GM21576 (cell line): ENCODE data around the gene SIX1.

Experiments used
- ATAC-seq: cut with Tn5 transposase; IDR thresholded peaks from one replicate; pipeline ENCODE4 v1.9.1; 2021; ENCODE audit warnings: mild to moderate bottlenecking, moderate library complexity; ENCODE audit not compliant: unreplicated experiment

Gene SIX1

GRCh38 chr14:60643141-60643462 is 6.2 kb downstream of the SIX1 start:
- no peak for ATAC-seq

- no peak for ATAC-seq
Measured at GRCh38 chr14:60642270-60643140, 6.8 kb downstream of the SIX1 start.

DNA sequence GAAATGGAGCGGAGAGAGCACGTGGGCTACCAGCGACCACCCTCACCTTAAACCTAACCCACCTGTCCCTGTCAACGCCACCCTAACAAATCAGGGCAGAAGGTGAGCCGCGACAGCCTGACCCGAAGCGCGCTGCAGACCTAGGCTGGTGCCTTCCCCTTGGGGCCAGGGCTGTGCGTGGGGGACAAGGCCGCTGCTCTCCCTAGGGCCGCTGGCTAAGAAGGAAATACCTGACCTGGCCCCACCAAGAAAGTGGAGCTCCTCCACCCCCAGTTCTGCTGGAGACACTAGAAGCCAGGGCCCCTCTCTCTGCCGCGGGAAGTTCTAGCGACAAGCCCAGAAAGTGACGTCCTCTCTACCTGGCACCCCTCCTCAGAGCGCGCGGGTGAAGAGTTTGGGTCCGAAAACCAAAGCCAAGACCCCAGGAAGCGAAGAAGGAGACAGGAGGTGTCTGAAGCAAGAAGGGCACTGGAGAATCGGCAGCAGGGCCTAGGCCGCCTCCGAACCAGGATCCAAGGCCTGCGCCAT is 7.5 kb downstream of the SIX1 start:
- no peak for ATAC-seq

- no peak for ATAC-seq
Measured at GRCh38 chr14:60640859-60641741, 8.2 kb downstream of the SIX1 start.

DNA sequence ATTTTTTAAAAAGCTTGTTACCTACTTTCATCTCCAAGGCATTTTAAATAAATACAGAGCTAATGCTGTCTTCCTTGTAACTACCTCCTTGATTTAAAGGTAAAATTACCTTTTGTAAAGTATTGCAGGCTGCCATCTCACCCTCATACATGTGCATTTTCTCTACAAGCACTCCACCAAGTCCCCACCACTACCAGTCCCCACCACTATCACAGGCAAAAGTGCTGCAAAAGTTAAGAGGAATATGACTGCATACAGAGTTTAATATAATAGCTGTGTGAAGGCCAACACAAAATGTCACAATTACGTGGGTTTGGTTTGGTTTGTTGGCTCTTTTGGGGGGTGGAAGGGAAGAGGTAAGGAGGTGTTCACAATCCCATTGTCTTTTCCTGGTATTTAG is 9.6 kb downstream of the SIX1 start:
- ATAC-seq: no peak

DNA sequence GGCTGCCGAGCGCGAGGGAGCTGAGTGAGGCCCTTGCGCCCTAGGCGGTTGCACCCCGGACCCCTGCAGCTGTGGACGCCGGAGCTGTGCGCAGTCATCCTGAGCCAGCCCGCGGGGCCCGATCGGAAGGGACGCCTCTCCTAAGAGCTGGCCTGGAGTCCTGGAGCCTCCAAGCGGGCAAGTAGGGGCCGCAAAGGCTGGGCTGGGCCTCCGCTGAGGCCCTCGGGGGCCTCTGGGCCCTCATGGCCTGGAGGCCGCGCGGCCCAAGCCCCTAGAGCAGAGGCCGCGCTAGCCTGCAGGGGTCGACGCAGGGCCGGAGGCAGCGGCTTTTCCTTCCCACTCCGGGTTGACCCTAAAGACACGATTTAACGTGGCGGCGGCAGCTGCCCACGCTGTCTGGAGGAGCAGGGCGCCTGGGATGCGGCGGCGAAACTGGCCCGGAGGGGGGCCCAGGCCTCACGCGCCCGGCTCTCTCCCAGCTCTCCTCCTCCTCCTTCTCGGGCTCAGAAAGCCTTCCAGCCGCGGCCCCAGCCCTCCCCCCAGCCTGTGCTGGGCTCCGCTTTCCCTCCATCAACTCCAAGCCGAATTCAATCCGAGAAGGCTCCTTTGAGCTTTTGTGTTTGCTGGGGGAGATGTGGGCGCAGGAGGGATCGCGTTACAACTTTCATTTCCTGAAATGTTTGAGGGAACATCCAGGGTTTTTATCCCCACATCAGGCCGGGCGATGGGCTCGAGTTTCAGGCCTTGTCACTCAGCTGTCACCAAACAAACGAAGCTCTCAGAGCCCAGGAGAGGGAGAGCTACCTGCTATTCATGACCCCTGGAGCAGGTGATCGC is 11.6 kb downstream of the SIX1 start:
- ATAC-seq: no peak

DNA sequence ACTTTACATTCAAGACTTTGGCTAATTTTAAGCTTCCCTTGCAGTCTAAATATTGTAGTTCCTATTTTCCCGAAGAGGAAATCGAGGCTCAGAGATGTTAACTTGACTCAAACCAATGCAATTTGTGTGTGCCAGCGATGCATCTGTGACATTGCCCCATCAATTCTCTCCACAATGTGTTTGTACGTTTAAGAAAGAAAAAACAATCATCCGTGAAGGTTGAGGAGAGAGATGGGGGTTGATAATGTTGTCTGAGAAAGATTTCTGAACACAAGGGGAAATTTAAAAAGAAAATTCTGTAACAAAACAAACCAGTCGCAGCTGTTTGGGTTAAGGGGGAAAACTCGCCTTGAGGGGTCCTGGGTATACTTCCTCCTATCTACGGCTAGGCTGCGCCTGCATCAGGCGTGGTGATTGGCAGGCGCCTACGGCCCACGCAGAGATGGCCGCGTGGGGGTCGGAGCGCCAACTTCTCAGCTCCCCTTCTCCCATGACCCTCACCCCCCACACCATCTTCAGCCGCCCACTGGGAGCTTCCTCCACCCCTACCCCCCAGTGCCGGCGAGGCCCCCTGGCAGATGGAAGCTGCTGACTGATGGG is 12.3 kb downstream of the SIX1 start:
- ATAC-seq: no peak

- no peak for ATAC-seq
Measured at GRCh38 chr14:60634153-60634552, 15.1 kb downstream of the SIX1 start.

DNA sequence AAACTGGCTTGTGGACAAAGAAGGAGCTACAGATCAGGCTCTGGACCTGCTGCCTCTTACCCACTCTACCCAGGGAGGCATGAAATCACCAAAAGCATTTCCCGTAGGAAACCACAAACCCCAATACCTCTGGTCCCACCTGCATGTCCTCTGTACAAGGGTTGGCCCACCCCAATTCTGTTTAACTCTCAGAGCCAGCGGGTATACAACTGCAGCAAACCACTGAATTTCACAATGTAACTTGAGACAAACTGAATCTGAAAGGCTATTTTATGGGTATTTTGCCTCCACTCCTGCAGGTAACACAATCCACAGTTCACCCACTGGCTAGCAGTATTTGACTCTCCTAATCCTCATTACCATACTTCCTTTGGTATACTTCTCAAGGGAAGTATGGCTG is 16.5 kb downstream of the SIX1 start:
- no peak for ATAC-seq

DNA sequence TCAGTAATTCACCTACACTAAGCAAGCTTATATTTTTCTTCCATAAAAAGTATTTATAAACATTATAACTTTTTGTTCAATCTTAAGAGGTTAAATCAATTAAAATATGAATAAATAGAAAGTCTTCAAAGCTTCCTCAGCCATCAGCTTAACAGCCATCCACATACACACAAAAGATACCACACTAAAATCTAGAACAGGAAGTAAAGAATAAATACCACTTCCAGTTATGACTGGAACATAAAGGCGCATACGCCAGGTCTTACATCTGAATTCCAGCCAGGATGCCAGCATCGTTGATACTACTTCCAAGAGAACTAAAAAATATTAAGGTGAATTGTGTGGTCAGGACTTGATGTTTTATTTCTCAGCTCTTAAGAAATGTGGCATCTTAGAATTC is 17.0 kb downstream of the SIX1 start:
- peak; percentile 78 for ATAC-seq

GRCh38 chr14:60631842-60632241 is 17.4 kb downstream of the SIX1 start:
- ATAC-seq: no peak

GRCh38 chr14:60630129-60630528 is 19.1 kb downstream of the SIX1 start:
- ATAC-seq: no peak

DNA sequence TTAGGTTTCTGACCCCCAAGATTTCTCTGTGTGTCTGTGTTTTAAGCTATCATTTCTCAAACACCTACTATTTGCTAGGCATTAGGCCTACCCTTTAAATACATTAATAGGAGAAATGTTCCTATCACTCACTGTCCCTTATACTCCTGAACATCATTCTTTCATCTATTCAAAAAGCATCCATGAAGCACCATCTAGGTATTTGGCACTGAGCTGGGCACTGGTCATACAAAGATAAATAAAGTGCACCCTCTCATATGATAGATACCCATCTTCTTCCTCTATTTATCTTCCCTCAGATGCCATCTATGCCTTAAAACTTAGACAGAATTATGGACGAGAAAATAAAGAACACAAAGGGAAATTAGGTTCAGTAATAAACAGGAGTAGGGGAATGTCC is 20.4 kb downstream of the SIX1 start:
- ATAC-seq: no peak

DNA sequence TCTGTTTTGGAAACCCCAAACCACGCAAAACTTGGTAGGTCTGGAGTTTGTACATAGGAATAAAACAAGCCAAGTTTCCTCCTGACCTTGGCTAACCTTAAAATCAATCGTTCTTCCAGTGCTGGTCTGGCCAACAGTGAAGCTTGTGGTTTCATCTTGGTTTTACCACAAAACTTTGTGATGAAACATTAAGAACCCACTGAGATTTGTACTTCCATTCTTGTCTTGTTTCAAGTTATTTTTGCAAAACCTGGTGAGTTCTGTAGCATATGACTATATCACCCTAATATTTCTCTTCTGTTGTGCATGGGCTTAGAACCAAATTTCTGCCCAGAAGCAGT is 26.4 kb downstream of the SIX1 start:
- ATAC-seq: no peak

- no peak for ATAC-seq
Measured at GRCh38 chr14:60622210-60622916, 26.9 kb downstream of the SIX1 start.

DNA sequence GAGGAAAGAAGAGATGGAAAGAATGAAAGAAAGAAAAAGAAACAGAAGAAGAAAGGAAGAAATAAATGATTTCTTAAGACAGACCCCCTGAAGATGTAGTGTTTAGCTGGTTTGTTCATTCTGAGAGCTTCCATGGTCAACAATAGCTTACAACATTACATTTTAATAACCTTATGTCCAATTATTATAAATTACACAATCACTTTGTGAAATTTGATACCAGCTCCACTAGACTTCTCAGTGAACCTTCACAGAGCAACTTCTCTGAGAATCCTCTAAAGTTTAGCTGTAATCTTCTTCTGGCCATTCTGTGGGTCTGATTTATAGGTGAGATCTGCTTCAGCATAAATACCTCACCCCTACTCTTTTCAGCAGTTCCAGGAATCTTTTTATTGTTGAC is 27.9 kb downstream of the SIX1 start:
- no peak for ATAC-seq

DNA sequence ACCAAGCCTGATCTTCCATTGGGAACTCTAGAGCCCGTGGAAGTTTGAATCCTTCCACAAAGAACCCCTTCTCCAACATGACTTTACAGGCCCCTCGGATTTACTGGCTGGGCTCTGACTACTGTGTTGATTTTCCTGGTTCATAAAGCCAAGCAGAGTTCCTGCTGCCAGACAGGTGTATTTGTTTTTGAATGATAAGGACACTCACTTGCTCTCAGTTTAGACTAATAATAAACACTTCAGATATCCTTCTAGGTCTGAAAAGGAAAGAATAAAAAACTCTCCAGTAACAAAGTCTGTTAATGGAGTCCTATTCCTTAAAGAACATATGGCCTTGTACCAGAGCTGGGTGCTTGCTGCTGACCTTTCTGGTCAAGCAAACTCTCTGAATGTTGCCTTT is 31.0 kb downstream of the SIX1 start:
- ATAC-seq: no peak

DNA sequence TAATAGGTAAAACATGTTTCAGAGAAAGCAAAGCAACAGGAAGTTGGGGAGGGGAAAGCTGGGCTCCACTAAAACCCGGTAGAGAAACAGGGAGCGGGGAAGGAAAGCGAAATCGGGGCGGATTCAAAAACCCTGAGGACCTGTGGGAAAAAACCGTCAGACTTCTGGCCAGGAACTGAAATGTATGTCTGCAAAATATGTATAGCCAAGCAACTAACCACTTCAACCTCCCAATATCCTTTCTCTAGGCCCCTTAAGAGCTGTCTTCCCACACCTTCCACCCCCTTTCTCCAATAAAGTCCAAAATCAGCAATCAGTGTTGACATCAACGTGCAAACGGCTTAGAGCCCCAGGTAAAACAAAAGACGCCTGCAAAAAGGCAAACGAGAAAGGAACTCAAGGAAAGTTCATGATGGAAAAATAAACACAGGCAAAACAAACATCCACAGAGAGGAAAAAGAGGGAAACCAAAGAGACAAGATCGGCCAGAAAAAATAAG is 32.8 kb downstream of the SIX1 start:
- ATAC-seq: no peak

- ATAC-seq: no peak
Measured at GRCh38 chr14:60602291-60602690, 47.0 kb downstream of the SIX1 start.

DNA sequence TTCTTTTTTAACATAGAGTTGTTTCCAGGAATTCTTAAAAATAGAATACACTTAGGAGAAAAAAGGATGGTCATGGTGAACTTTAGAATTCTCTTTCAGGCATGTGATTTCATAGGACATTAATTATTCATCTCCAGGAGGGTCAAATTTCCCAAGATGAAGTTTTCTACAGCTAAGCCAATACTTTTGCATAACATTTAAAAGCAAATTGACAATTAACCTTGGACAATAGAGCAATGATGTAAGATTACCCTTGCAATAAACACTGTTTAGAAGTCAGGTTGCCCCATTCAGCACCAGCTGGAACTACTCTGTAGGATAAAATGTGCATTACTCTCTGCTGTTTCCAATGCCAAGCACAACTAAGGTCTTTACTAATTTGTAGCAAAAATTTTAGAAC is 49.5 kb downstream of the SIX1 start:
- ATAC-seq: no peak
